Smooth muscle cell (in vitro differentiated cells): ENCODE data around the gene PRKD1. TPM values are rescaled to one million over a fixed set of nuclear protein-coding genes. Genes with fewer than 3 reads are reported as not detected.

Experiments used
- DNase-seq: peaks from one replicate; lab custom pipeline; 2025; ENCODE audit not compliant: unreplicated experiment; lab: John Stamatoyannopoulos, UW
- H2AFZ ChIP-seq: fragments of 200-600 bp; sonication (generic); 2 replicates; pipeline ENCODE4 v1.6.0; 2016; ENCODE audit warnings: antibody characterized with exemption, low read depth, mild to moderate bottlenecking
- H3F3A ChIP-seq: fragments of 200-600 bp; sonication (generic); 2 replicates; pipeline ENCODE4 v1.6.0; 2017; ENCODE audit warnings: antibody characterized with exemption, low read depth
- H3K27ac ChIP-seq: fragments of 200-600 bp; sonication (generic); 2 replicates; pipeline ENCODE4 v1.5.1; 2016; ENCODE audit warnings: low read depth, mild to moderate bottlenecking
- H3K27me3 ChIP-seq: fragments of 200-600 bp; sonication (generic); 2 replicates; pipeline ENCODE4 v1.6.1; 2016; ENCODE audit warnings: low read depth, mild to moderate bottlenecking
- H3K36me3 ChIP-seq: fragments of 200-600 bp; sonication (generic); 2 replicates; pipeline ENCODE4 v1.5.1; 2016; ENCODE audit warnings: low read depth
- H3K4me1 ChIP-seq: fragments of 200-600 bp; sonication (generic); 2 replicates; pipeline ENCODE4 v1.5.1; 2016; ENCODE audit warnings: low read depth
- H3K4me2 ChIP-seq: fragments of 200-600 bp; sonication (generic); 2 replicates; pipeline ENCODE4 v1.6.0; 2016; ENCODE audit warnings: mild to moderate bottlenecking
- H3K4me3 ChIP-seq: fragments of 200-600 bp; sonication (generic); 2 replicates; pipeline ENCODE4 v1.5.1; 2016; ENCODE audit warnings: mild to moderate bottlenecking
- H3K79me2 ChIP-seq: fragments of 200-600 bp; sonication (generic); 2 replicates; pipeline ENCODE4 v1.6.0; 2016; ENCODE audit warnings: low read depth, mild to moderate bottlenecking
- H3K9ac ChIP-seq: fragments of 200-600 bp; sonication (generic); 2 replicates; pipeline ENCODE4 v1.6.0; 2016; ENCODE audit warnings: low read depth
- H3K9me3 ChIP-seq: fragments of 200-600 bp; sonication (generic); replicated peaks from 2 replicates; pipeline ENCODE4 v1.5.1; 2016; ENCODE audit warnings: low read depth
- H4K20me1 ChIP-seq: fragments of 200-600 bp; sonication (generic); 2 replicates; pipeline ENCODE4 v1.6.0; 2016; ENCODE audit warnings: low read depth
- WGBS: methylation state at CpG from one replicate; pipeline ENCODE4 v1.1.7; 2016; ENCODE audit warnings: low lambda C conversion rate; 5-methylcytosine and 5-hydroxymethylcytosine counted together
- polyA plus RNA-seq: library from polyadenylated mRNA; unstranded; fragments of >200 nt; fragmentation: Nextera tagmentation; extraction: Ambion mirVana; gene quantifications from 2 replicates; pipeline ENCODE4 v1.2.1, GENCODE V29; 2016
- total RNA-seq: library from RNA; depleted of rRNA; stranded (reverse); fragments of >200 nt; gene quantifications from 2 replicates; pipeline ENCODE4 v1.2.3, GENCODE V29; 2014
- TF ChIP-seq, protein P1 (sequence below): fragments of 200-600 bp; sonication (generic); IDR thresholded peaks from 2 replicates; pipeline ENCODE4 v1.5.1; 2017; ENCODE audit warnings: borderline replicate concordance, mild to moderate bottlenecking, antibody characterized with exemption; ENCODE audit not compliant: insufficient read depth, poor library complexity, severe bottlenecking

Gene PRKD1
- total and polyA plus RNA-seq, 2 experiments from 2014 or later = 3.7 to 7.2 TPM

DNA sequence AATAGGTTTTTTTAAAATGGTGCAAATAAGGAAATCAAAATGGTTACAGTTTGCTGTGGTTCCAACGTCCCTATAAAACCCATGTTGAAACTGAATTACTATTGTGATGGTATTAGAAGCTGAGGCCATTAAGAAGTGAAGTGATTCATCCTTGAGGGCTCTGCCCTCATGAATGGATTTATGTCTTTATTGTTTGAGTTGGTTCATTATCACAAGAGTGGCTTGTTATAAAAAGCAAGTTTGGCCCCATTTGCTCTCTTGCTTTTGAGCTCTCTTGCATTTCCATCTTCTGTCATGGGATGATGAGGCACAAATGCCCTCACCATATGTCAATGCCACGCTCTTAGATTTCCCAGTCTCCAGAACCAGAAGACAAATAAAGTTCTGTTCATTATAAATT lies 62.3 kb downstream of the PRKD1 start:
- Histone ChIP-seq H3K9ac (no peak overlapping the region), H3K9me3 (no peaks in the 10 kb centered on the region), H3K27ac (no peak overlapping the region), H3K36me3 (no peaks in the 10 kb centered on the region), H2AFZ (no peak overlapping the region), H3K4me3 (no peak overlapping the region), H3K79me2 (no peaks in the 10 kb centered on the region), H3K4me2 (no peak overlapping the region), H3F3A (no peaks in the 10 kb centered on the region), H3K27me3 (no peaks in the 10 kb centered on the region), H4K20me1 (no peaks in the 10 kb centered on the region), H3K4me1 (no peaks in the 10 kb centered on the region)
- TF ChIP-seq, protein P1, sequence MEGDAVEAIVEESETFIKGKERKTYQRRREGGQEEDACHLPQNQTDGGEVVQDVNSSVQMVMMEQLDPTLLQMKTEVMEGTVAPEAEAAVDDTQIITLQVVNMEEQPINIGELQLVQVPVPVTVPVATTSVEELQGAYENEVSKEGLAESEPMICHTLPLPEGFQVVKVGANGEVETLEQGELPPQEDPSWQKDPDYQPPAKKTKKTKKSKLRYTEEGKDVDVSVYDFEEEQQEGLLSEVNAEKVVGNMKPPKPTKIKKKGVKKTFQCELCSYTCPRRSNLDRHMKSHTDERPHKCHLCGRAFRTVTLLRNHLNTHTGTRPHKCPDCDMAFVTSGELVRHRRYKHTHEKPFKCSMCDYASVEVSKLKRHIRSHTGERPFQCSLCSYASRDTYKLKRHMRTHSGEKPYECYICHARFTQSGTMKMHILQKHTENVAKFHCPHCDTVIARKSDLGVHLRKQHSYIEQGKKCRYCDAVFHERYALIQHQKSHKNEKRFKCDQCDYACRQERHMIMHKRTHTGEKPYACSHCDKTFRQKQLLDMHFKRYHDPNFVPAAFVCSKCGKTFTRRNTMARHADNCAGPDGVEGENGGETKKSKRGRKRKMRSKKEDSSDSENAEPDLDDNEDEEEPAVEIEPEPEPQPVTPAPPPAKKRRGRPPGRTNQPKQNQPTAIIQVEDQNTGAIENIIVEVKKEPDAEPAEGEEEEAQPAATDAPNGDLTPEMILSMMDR = no peak
- no peak for DNase-seq
- WGBS = 93% methylated on average over 2 of the region's 2 CpGs

DNA sequence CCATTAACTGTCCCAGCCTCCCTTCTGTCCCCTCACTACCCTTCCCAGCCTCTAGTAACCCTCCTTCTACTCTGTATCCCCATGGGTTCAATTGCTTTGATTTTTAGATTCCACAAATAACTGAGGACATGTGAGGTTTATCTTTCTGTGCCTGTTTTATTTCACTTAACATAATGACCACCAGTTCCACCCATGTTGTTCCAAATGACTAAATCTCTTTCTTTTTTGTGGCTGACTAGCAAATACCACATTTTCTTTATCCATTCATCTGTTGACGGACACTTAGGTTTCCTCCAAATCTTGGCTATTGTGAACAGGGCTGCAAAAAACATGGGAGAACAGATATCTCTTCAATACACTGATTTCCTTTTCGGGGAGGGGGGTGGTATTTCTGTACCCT lies 65.7 kb downstream of the PRKD1 start:
- WGBS = 64% methylated on average over 2 of the region's 2 CpGs
- H2AFZ ChIP-seq = no peak overlapping the region
- H3K9ac ChIP-seq = no peak overlapping the region
- no peaks in the 10 kb centered on the region for H4K20me1 ChIP-seq
- no peaks in the 10 kb centered on the region for H3K4me1 ChIP-seq
- no peak overlapping the region for H3K4me2 ChIP-seq
- H3K27ac ChIP-seq = no peak overlapping the region
- H3K4me3 ChIP-seq = no peak overlapping the region
- H3K79me2 ChIP-seq = no peaks in the 10 kb centered on the region
- H3K9me3 ChIP-seq = no peaks in the 10 kb centered on the region
- H3K36me3 ChIP-seq = no peaks in the 10 kb centered on the region
- TF ChIP-seq, protein P1 = no peak
- no peak for DNase-seq
- no peaks in the 10 kb centered on the region for H3F3A ChIP-seq
- no peaks in the 10 kb centered on the region for H3K27me3 ChIP-seq

DNA sequence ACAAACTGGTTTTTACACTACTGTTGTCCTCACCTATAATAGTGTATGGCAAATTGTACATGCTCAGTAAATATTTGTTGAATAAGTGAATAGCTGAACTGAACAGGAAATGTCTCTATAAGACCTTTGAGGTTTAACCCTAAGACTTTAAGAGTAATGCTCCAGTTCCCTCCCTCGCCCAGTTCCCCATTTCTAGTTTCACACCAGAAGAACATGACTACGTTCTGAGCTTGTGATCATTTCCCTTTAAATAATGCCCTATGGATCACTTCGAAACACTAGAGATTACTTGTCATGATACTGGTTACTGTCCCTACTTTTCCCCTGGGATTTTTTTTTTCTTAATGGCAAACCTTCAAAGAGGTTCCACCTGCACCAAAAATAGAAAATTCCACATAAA lies 69.3 kb downstream of the PRKD1 start:
- no peak for DNase-seq
- no peak overlapping the region for H3K27ac ChIP-seq

DNA sequence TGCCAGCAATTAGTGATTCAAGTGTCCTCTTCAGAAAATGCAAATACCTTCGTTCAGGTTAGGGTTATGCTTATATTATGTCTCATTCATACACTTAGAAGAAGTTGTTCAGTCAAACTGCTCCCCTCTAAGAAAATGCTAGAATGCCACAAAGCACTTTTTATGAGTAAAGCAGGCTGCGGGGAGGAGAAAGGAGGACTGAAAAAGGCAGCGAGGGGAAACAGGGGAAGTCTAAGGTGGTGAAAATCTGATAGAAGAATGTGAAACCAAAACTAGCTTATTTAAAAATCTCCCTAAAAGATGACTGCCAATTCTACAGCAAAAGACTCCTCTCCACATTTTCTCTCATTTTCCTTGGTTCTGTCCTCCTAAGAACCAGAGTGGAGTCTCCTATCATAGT lies 70.1 kb downstream of the PRKD1 start:
- TF ChIP-seq, protein P1 = no peak
- H3F3A ChIP-seq = no peaks in the 10 kb centered on the region
- 93% methylated on average over 3 of the region's 3 CpGs for WGBS
- no peak overlapping the region for H3K4me3 ChIP-seq
- no peaks in the 10 kb centered on the region for H3K79me2 ChIP-seq
- H3K9ac ChIP-seq = no peak overlapping the region
- no peaks in the 10 kb centered on the region for H3K4me1 ChIP-seq
- H3K27ac ChIP-seq = no peak overlapping the region
- H3K4me2 ChIP-seq = no peak overlapping the region
- H2AFZ ChIP-seq = no peak overlapping the region
- no peak for DNase-seq
- no peaks in the 10 kb centered on the region for H3K36me3 ChIP-seq
- H3K27me3 ChIP-seq = no peaks in the 10 kb centered on the region
- no peaks in the 10 kb centered on the region for H4K20me1 ChIP-seq
- no peaks in the 10 kb centered on the region for H3K9me3 ChIP-seq

More for the DNA sequence above, 69.3 kb downstream of the PRKD1 start:
- Histone ChIP-seq H4K20me1 (no peaks in the 10 kb centered on the region), H3F3A (no peaks in the 10 kb centered on the region), H3K4me3 (no peak overlapping the region), H2AFZ (no peak overlapping the region), H3K4me1 (no peaks in the 10 kb centered on the region), H3K9me3 (no peaks in the 10 kb centered on the region), H3K27me3 (no peaks in the 10 kb centered on the region), H3K79me2 (no peaks in the 10 kb centered on the region), H3K4me2 (no peak overlapping the region), H3K9ac (no peak overlapping the region), H3K36me3 (no peaks in the 10 kb centered on the region)
- TF ChIP-seq, protein P1 = no peak
- 86% methylated on average over 3 of the region's 3 CpGs for WGBS
